GM19438 (cell line): Measurements from ENCODE around the gene DUSP12.

Experiments
- ATAC-seq: cut with Tn5 transposase; IDR thresholded peaks from one replicate; pipeline ENCODE4 v1.9.1; 2021; ENCODE audit warnings: low read depth; ENCODE audit not compliant: unreplicated experiment

DUSP12 gene

GRCh38 chr1:161805399-161806197 is 56.0 kb downstream of the DUSP12 start:
- no peak for ATAC-seq
